Ecto neural progenitor cell (in vitro differentiated cells): ENCODE measurements around the gene RPS2.

ENCODE experiments used
- DNase-seq: peaks from one replicate; pipeline ENCODE4 v3.0.0-alpha.2; 2018; ENCODE audit warnings: low spot score

The RPS2 gene

GRCh38 chr16:1998852-1999801, 34.5 kb upstream of the RPS2 start:
- DNase-seq, result no peak

- DNase-seq, result no peak
These were observed 33.8 kb upstream of the RPS2 start for GRCh38 chr16:1998360-1998835.

- DNase-seq, result no peak
These were observed 33.1 kb upstream of the RPS2 start for GRCh38 chr16:1997494-1998359.

GRCh38 chr16:1993731-1994131, 29.1 kb upstream of the RPS2 start:
- DNase-seq, result no peak

GRCh38 chr16:1992704-1993317, 28.2 kb upstream of the RPS2 start:
- no peak for DNase-seq

- peak; percentile 98 for DNase-seq
These were observed 27.5 kb upstream of the RPS2 start for GRCh38 chr16:1991948-1992703.

- no peak for DNase-seq
These were observed 26.9 kb upstream of the RPS2 start for GRCh38 chr16:1991588-1991947.

- no peak for DNase-seq
These were observed 26.5 kb upstream of the RPS2 start for GRCh38 chr16:1991135-1991551.

- peak; percentile 69 for DNase-seq
These were observed 25.9 kb upstream of the RPS2 start for GRCh38 chr16:1990351-1991134.

GRCh38 chr16:1990101-1990350, 25.4 kb upstream of the RPS2 start:
- no peak for DNase-seq

- DNase-seq, result no peak
These were observed 24.8 kb upstream of the RPS2 start, which contains the start of gene SYNGR3 for GRCh38 chr16:1989209-1990100. TSS of gene SYNGR3 (plus strand) at chr16:1989970. CDS start at chr16:1990103, 133 bp downstream.

GRCh38 chr16:1987198-1987597, 22.6 kb upstream of the RPS2 start:
- DNase-seq, result no peak

- no peak for DNase-seq
These were observed 21.0 kb upstream of the RPS2 start for GRCh38 chr16:1985466-1986150.

- DNase-seq, result peak; percentile 72
These were observed 20.0 kb upstream of the RPS2 start for GRCh38 chr16:1984347-1985225.

GRCh38 chr16:1983544-1984346, 19.1 kb upstream of the RPS2 start, which contains the start of gene GFER:
TSS of gene GFER (plus strand) at chr16:1984193. CDS start at chr16:1984219, 26 bp downstream.
- peak; percentile 98 for DNase-seq

GRCh38 chr16:1982991-1983543, 18.4 kb upstream of the RPS2 start:
- DNase-seq, result no peak

- DNase-seq, result no peak
These were observed 17.4 kb upstream of the RPS2 start for GRCh38 chr16:1982013-1982433.
